ENCODE results near the gene FAM227B. TPM values are rescaled to one million over a fixed set of nuclear protein-coding genes. Genes with fewer than 3 reads are reported as not detected.
"Not testable (repeated sequence)": the region's sequence is repeated elsewhere in the genome, so short reads cannot be mapped to it uniquely, and the experiment has no call there.

FAM227B gene
- total and polyA plus RNA-seq, 2 of the 13 experiments (the other 11 are each of a cell fraction or from before 2014, with no cell fraction given), result 1.9 to 2.6 TPM

DNA sequence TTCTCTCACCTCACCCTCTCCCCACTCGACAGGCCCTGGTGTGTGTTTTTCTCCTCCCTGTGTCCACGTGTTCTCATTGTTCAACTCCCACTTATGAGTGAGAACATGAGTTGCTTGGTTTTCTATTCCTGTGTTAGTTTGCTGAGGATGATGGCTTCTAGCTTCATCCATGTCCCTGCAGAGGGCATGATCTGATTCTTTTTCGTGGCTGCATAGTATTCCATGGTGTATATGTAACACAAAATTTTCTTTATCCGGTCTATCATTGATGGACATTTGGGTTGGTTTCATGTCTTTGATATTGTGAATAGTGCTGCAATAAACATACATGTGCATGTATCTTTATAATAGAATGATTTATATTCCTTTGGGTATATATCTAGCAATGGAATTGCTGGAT, 107.9 kb downstream of the FAM227B start:
- FAIRE-seq; ATAC-seq; H2AFZ ChIP-seq (ENCODE audit: low read length); in situ Hi-C loops (cut with HindIII; ENCODE audit: extremely low pct_ligation_motif_present, low pct_unique_long_range_greater_than_20kb); H3K4me1 ChIP-seq (ENCODE audit: insufficient read depth, low read length); H3K4me3 ChIP-seq (replicated peaks in 1 of 3; ENCODE audit: insufficient read depth in 1 of 3, low read depth in 2 of 3, low read length in 3 of 3); H4K20me1 ChIP-seq (ENCODE audit: insufficient read depth, low read length); DNase-seq (ENCODE audit: low spot score); intact Hi-C loops (cut with micrococcal nuclease; ENCODE audit: unreplicated experiment); H3K9me3 ChIP-seq (ENCODE audit: low read length); H3K4me2 ChIP-seq (ENCODE audit: low read depth, low read length); H3K79me2 ChIP-seq (ENCODE audit: insufficient read depth, low read length); H3K36me3 ChIP-seq (replicated peaks in 1 of 2; ENCODE audit: control insufficient read depth in 1 of 2, insufficient read depth in 2 of 2, low read length in 2 of 2); CTCF ChIA-PET (ENCODE audit: low intra/inter-chr PET ratio, low total read pairs); H3K27me3 ChIP-seq (ENCODE audit: control insufficient read depth in 1 of 2, insufficient read depth in 2 of 2, low read length in 2 of 2); H3K27ac ChIP-seq (ENCODE audit: extremely low read length, insufficient read depth, low read length); POLR2A ChIA-PET; H3K9ac ChIP-seq (ENCODE audit: insufficient read depth, low read depth, low read length); BruUV-seq (replicated peaks): not testable (repeated sequence)
- WGBS (ENCODE audit: low lambda C conversion rate), result 4% methylated on average over 4 of the region's 4 CpGs
- peak; percentile 33; the same call in 1 of the 2 replicates for TF ChIP-seq MNT (IDR thresholded peaks at IDR 0.05)

GRCh38 chr15:49507261-49507660, 113.4 kb downstream of the FAM227B start:
- Histone ChIP-seq H2AFZ (ENCODE audit: low read length) (no peak overlapping the region), H3K36me3 (replicated peaks in 1 of 2; ENCODE audit: control insufficient read depth in 1 of 2, insufficient read depth in 2 of 2, low read length in 2 of 2) (no peaks in the 10 kb centered on the region), H3K4me1 (ENCODE audit: insufficient read depth, low read length) (no peaks in the 10 kb centered on the region), H3K79me2 (ENCODE audit: insufficient read depth, low read length) (no peaks in the 10 kb centered on the region), H3K27ac (ENCODE audit: extremely low read length, insufficient read depth, low read length) (no peak overlapping the region), H3K9me3 (ENCODE audit: low read length) (no peaks in the 10 kb centered on the region), H4K20me1 (ENCODE audit: insufficient read depth, low read length) (no peaks in the 10 kb centered on the region), H3K4me3 (replicated peaks in 1 of 3; ENCODE audit: insufficient read depth in 1 of 3, low read depth in 2 of 3, low read length in 3 of 3) (no peak overlapping the region), H3K27me3 (ENCODE audit: control insufficient read depth in 1 of 2, insufficient read depth in 2 of 2, low read length in 2 of 2) (no peaks in the 10 kb centered on the region), H3K9ac (ENCODE audit: insufficient read depth, low read depth, low read length) (no peak overlapping the region), H3K4me2 (ENCODE audit: low read depth, low read length) (no peak overlapping the region)
- FAIRE-seq (no peak), DNase-seq (ENCODE audit: low spot score) (no peak), ATAC-seq (no peak)
- WGBS (ENCODE audit: low lambda C conversion rate), result 0% methylated on average over 3 of the region's 3 CpGs
- ChIA-PET POLR2A (no interaction called here), CTCF (ENCODE audit: low intra/inter-chr PET ratio, low total read pairs) (no interaction called here)
- in situ Hi-C loops (cut with HindIII; ENCODE audit: extremely low pct_ligation_motif_present, low pct_unique_long_range_greater_than_20kb), result no loop called here
- intact Hi-C loops (cut with micrococcal nuclease; ENCODE audit: unreplicated experiment), result no loop called here
- no TSS peak for BruUV-seq (replicated peaks)
- TF ChIP-seq ZNF720 (CRISPR knock-in tag; IDR thresholded peaks at IDR 0.05), result no peak
- TF ChIP-seq HNRNPK (IDR thresholded peaks at IDR 0.05; ENCODE audit: low read depth, low read length, poor library complexity, severe bottlenecking), result no peak
- TF ChIP-seq CCDC6 (CRISPR knock-in tag; IDR thresholded peaks at IDR 0.05), result no peak
- TF ChIP-seq IRF1 (CRISPR knock-in tag; IDR thresholded peaks at IDR 0.05; ENCODE audit: low read depth), result no peak
- TF ChIP-seq SRSF9 (IDR thresholded peaks at IDR 0.05; ENCODE audit: borderline replicate concordance, insufficient read depth, low read depth, low read length, poor library complexity, severe bottlenecking), result no peak
- no peak for TF ChIP-seq ZNF572 (CRISPR knock-in tag; IDR thresholded peaks at IDR 0.05)
- no peak for TF ChIP-seq ZNF260 (CRISPR knock-in tag; IDR thresholded peaks at IDR 0.05; ENCODE audit: borderline replicate concordance, low read depth)
- no peak for TF ChIP-seq KLF13 (CRISPR knock-in tag; IDR thresholded peaks at IDR 0.05)
- no peak for TF ChIP-seq ISX (CRISPR knock-in tag; conservative IDR thresholded peaks at IDR 0.05)
- no peak for TF ChIP-seq SALL1 (CRISPR knock-in tag; IDR thresholded peaks at IDR 0.05)

All from HepG2 (cell line).